HG03095 (cell line): Measurements from ENCODE around the gene COL4A1.
"Not testable (repeated sequence)": the region's sequence is repeated elsewhere in the genome, so short reads cannot be mapped to it uniquely, and the experiment has no call there.

Source experiments
- ATAC-seq: cut with Tn5 transposase; IDR thresholded peaks from one replicate; pipeline ENCODE4 v1.9.1; 2021; ENCODE audit warnings: moderate library complexity; ENCODE audit not compliant: unreplicated experiment

Gene COL4A1

GRCh38 chr13:110124201-110124940 lies 182.6 kb downstream of the COL4A1 start:
- ATAC-seq: no peak

DNA sequence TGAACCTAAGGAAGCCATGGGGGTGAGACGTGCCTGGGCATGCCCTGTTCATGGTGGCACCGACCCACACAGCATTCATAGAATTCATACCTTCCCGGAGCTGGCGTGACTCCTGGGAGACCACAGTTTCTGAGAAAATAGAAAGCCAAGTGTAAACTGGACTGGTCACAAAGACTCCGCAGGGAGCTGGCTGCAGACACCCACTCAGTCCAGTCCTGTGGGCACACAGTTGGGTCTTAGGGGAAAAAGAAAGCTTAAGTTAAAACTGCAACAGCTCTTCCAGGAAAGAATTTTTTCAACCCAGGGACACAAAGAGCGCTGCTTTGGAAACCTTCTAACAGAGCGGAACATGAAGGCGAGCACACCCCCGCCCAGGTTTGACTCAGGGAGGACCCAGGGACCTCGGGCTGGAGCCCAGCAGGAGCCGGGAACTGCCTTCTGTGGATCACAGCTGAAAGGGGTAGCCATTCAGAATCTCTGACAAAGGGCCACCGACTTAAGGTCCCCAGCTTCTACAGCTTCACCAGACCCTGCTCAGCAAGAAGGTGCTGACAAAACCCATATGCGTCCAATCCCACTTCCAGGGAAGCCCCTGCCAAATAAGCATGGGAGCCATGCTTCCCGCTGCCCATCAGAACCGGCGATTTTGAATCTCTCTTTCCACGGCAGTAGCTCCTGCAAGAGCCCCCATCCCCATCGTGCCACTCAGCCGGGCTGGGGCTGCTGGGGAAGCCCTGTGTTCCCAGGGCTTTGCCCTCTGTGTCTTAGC lies 183.7 kb downstream of the COL4A1 start:
- ATAC-seq: no peak

- ATAC-seq: no peak
These were observed 185.4 kb downstream of the COL4A1 start for GRCh38 chr13:110121422-110122083.

- no peak for ATAC-seq
These were observed 186.7 kb downstream of the COL4A1 start for GRCh38 chr13:110119935-110120905.

GRCh38 chr13:110118106-110118505 lies 188.9 kb downstream of the COL4A1 start:
- no peak for ATAC-seq

DNA sequence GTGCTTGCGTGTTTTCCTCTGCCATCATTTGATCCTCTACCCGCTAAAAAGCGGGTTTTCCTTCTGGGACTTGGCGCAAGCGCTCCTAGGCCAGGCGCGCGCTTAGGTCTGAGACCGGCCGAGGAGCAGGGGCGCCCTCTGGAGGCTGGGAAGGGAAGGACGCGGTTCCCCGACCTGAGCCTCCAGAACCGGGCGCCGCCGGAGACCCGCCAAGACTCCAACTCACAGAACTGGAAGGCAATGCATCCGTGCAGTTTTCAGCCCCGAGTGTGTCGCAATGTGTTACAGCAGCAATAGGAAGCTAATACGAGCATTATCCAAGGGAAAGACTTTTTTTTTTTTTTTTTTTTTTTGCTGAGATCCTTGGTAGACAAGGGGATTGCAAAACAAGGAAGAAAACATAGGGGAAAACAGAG lies 190.9 kb downstream of the COL4A1 start:
- ATAC-seq: peak; percentile 66

DNA sequence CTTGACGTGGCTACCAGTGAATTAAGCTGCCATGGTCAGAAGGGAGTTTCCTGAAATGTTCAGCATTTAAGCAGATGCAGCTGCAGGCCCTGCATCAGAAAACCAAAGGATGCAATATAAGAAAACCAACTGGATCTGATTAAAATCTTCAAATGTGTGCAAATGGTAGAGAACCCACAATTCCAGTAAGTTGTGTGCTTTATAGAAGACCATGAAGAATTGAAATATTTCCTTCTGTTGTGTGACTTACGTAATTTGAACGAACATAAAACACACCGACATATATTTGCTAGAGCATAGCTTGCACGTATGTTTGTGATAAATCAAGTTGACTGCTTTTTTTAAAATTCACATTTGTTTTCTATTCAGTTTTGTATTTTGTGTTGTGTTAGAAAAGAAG lies 191.4 kb downstream of the COL4A1 start:
- no peak for ATAC-seq

DNA sequence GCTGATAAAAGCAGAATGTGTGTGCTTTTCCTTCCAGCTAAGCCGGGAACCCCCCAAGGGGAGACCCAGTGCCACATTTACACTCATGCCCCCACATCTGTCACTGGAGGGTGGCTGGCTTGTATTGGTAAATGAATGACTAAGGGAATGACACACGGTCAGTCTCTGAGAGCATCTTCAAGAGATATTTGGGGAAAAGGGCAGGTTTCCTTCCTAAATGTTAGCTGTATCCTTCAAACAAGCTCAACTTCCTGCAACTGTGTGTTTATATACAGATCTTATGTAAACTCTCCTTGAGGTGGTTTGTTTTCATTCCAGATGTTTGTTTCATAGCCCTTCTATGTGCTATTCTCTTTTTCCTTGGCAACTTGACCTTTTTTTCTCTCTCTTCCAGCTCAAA lies 192.6 kb downstream of the COL4A1 start:
- ATAC-seq: no peak

DNA sequence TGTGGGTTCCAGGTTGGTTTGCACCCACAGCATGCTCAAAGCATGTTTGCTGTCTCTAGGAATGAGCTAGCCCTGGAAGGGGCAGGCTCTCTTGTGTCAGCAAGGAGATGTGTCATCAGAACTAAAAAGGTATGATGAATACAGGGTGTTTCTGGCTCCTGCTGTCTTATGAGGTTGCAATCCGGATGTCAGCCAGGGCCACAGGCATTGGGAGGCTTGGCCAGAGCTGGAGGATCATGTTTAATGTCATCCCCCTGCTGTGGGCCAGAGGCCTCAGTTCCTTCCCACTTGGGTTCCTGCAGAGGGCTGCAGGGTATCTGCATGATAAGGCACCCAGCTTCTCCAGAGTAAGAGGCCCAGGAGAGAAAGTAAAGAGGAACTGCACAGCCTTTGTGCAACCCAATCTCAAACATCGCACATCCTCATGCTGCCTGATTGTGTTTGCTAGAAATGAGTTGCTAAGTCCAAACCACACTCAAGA lies 193.6 kb downstream of the COL4A1 start:
- no peak for ATAC-seq

DNA sequence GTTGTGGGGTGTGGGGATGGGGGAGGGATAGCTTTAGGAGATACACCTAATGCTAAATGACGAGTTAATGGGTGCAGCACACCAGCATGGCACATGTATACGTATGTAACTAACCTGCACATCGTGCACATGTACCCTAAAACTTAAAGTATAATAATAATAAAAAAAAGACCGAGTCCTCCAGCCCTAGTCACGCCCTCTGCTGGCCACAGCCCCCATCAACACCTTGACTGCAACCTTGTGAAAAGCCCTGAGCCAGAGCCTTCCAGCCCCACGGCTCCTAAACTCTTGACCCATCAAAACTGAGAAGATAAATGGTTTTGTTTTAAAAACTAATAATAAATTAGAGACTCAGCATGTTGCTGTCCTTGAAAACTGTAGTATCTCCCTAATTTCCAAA lies 194.6 kb downstream of the COL4A1 start:
- not testable (repeated sequence) for ATAC-seq

DNA sequence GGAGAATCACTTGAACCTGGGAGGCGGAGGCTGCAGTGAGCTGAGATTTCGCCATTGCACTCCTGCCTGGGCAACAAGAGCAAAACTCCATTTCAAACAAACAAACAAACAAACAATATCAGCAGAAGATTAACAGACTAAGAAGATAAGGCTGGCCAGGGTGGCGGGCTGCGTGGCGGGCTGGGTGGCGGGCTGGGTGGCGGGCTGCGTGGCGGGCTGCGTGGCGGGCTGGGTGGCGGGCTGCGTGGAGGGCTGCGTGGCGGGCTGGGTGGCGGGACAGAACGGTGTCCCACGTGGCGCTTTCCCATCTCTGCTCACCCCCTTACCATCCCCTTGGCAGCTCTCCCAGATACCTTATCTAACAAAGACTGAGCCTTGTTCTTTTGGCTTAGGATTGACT lies 196.2 kb downstream of the COL4A1 start:
- no peak for ATAC-seq

DNA sequence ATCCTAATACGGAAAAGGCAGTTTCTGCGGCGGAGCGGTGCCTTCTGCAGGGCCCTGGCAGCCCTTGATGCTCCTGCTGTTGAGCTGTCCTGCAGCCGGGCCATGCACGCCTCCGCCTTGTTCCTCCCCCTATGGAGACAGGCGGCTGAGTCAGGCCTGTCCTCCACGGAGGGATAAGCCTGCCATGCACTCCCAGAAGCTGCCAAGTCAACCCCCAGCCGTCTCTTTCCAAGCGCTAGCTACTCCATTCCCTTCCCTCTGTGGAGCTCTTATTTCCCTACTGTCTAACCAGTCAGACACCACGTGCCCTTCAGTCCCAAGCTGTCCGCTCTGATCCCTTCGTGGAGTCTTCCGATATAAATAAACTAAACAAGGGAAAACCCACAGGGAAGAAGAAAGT lies 197.0 kb downstream of the COL4A1 start:
- ATAC-seq: no peak

DNA sequence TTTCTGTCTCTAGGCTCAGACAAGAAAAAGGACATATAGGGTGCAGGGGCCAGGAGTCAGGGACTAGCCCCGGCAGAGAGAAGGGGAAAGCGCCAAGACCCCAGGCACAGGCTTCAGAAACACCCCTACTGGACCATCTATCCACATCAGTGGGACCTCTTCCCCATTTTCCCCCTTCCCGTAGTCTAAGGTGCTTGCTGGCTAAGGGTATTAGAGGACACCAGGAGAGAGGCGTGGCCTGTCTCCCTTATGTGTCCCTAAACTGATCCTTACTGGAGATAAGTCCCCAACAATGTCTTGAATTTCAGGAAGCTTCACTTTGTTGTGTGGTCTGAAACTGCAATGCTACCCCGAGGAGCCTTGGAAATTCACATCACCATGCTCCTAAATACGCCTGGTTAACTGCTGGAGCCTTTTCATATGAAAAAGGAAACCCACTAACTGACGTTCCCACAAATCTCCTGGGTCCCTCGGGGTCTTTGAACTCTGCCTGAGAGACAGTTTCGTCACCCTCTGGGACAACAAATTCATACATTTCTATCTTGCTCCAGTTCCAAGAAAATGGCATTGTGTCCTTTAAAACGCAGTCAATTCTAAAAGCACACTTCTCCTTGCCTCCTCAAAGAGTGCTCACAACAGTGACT lies 197.7 kb downstream of the COL4A1 start:
- no peak for ATAC-seq

- no peak for ATAC-seq
These were observed 198.4 kb downstream of the COL4A1 start for GRCh38 chr13:110108348-110109139.

GRCh38 chr13:110107568-110108347 lies 199.2 kb downstream of the COL4A1 start:
- no peak for ATAC-seq

DNA sequence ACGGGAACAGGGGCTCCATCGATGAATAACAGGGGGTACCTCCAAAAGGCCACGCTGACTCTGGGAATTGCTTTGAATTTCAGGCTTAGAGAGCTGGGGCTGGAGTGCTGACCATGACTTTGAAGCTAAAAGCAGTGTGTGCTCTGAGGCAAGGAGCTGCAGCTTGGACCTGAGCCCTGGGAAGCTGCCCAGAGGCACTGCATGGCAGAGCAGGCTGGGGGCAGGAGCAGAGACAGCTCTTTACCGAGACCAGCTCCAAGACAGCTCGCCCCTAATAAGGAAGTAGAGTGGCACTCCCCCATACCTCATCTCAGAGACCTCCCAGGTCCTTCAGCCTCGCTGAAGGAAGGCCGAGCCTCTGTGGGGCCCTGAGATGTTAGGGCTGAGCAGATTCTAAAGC lies 200.2 kb downstream of the COL4A1 start:
- ATAC-seq: no peak

DNA sequence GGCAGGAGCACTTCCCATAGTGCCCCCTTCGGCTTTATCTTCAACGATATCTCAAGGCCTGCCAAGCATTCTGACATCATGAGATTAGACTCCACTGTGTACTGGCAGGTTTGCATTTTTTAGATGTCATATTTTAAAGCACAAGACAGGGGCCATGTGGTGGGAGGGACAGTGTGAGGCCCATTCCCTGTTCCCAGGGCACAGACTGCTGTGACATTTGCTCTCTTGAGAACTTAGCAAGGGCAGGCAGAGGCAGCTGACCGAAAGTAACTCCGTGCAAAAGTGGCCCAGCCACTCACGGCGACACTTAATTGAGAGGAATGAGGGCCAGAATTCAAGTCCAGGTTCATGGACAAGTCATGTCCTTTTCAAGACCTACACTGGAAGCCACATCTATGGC lies 201.8 kb downstream of the COL4A1 start:
- no peak for ATAC-seq

DNA sequence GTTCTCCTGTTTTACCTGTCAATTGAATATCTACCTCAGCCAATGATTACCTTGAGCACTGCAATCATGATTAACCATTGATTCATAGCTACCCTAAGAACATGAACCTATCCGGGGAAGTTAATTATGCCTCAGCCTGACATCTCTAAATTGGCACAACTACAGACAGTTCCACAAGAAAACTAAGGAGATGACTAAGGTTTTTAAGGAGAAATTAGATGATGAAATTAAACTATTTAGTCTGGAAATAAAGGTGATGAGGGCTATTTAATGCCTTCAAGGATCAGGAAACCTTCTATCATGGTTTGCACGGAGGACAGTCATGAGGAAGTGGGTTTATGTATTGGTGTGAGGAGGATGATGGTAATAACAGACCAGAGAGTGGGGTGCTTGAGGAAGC lies 203.4 kb downstream of the COL4A1 start:
- no peak for ATAC-seq

- ATAC-seq: no peak
These were observed 203.9 kb downstream of the COL4A1 start for GRCh38 chr13:110103026-110103425.
